ENCODE measurements around the gene SERPINA9.

The SERPINA9 gene

DNA sequence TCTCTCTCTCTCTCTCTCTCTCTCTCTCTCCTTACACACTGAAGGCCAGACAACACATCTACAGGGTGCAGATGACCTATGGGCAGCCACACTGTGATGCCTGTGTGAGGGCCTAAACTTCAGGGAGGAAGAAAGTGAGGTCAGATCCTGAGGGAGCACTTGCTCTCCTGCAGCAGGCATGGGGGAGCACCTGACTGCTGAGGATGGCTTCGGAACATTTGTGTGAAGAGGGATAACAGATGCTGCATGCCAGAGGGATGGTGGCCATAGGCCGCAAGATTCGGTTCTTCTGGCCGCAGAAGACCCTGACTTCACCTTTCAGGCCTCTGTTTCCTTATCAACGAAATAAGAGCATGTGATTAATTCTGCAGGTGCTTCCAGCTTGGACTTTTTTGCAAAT is 11.7 kb downstream of the SERPINA9 start (continued):
- TF ChIP-seq CSRNP3 (CRISPR knock-in tag; IDR thresholded peaks at IDR 0.05) (no peak), CSDC2 (CRISPR knock-in tag; IDR thresholded peaks at IDR 0.05) (no peak), ISL1 (CRISPR knock-in tag; IDR thresholded peaks at IDR 0.05) (no peak)

DNA sequence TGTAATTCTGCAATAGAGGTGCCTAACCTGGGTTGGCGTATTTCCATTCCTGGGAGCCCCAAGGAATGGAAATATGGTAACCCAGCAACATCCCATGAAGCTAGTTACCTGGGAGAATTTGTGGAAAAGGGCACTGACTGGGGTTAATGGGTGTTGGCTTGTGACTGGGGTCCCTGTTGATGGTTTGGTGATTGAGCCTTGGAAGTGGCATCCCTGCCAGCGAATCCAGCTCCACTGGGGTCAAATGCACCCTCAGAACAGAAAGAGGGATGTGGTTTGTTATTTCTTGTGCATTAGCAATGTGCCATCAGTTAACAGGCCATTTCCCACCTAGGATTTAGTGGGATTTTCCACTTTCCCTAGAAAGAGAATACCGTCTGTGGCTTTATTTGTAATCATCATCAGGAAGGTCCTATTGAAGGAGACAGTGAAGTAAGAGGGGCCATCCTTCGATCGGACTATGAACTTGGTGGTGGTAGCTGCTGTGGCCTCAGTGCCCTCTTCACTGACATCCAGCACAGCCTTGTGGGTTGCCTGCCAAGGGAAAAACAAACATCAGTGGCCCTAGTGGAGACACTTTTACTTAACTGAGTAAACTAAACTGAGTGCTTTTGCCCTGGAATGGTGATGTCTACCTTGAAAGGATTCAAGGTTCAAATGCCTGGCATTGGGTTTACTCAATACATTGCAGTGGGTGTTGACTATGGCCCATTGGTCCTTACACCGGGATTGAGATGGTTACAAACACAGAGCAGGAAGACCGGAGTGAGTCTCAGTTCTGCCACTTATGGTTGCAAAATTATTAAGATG is 13.0 kb downstream of the SERPINA9 start:
- ATAC-seq, result no peak
- no peak for TF ChIP-seq TOX (CRISPR knock-in tag; IDR thresholded peaks at IDR 0.05; ENCODE audit: borderline replicate concordance)
- no peak for TF ChIP-seq GLIS3 (CRISPR knock-in tag; IDR thresholded peaks at IDR 0.05)
- TF ChIP-seq, protein P1, sequence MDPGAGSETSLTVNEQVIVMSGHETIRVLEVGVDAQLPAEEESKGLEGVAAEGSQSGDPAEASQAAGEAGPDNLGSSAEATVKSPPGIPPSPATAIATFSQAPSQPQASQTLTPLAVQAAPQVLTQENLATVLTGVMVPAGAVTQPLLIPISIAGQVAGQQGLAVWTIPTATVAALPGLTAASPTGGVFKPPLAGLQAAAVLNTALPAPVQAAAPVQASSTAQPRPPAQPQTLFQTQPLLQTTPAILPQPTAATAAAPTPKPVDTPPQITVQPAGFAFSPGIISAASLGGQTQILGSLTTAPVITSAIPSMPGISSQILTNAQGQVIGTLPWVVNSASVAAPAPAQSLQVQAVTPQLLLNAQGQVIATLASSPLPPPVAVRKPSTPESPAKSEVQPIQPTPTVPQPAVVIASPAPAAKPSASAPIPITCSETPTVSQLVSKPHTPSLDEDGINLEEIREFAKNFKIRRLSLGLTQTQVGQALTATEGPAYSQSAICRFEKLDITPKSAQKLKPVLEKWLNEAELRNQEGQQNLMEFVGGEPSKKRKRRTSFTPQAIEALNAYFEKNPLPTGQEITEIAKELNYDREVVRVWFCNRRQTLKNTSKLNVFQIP (CRISPR knock-in tag; IDR thresholded peaks at IDR 0.05; ENCODE audit: borderline replicate concordance, low read depth), result no peak
- no peak for TF ChIP-seq ZNF70 (CRISPR knock-in tag; IDR thresholded peaks at IDR 0.05)
- TF ChIP-seq CSDC2 (CRISPR knock-in tag; IDR thresholded peaks at IDR 0.05), result no peak
- TF ChIP-seq ZFP30 (CRISPR knock-in tag; IDR thresholded peaks at IDR 0.05), result no peak
- TF ChIP-seq SNAI2 (CRISPR knock-in tag; IDR thresholded peaks at IDR 0.05), result no peak
- no peak for TF ChIP-seq ZNF8 (CRISPR knock-in tag; IDR thresholded peaks at IDR 0.05)
- no peak for TF ChIP-seq ZC3H10 (CRISPR knock-in tag; IDR thresholded peaks at IDR 0.05)
- no peak for TF ChIP-seq BACH2 (CRISPR knock-in tag; IDR thresholded peaks at IDR 0.05; ENCODE audit: borderline replicate concordance)
- TF ChIP-seq ZFP3 (CRISPR knock-in tag; IDR thresholded peaks at IDR 0.05), result no peak
- no peak for TF ChIP-seq PPARA (CRISPR knock-in tag; IDR thresholded peaks at IDR 0.05; ENCODE audit: borderline replicate concordance)
- TF ChIP-seq TCF4 (CRISPR knock-in tag; IDR thresholded peaks at IDR 0.05; ENCODE audit: borderline replicate concordance), result no peak

- TF ChIP-seq ZNF565 (CRISPR knock-in tag; conservative IDR thresholded peaks at IDR 0.05; ENCODE audit: low read depth), result no peak
- TF ChIP-seq CREB5 (CRISPR knock-in tag; IDR thresholded peaks at IDR 0.05; ENCODE audit: low read depth), result no peak
- TF ChIP-seq ESRRG (CRISPR knock-in tag; IDR thresholded peaks at IDR 0.05), result no peak
- no peak for TF ChIP-seq PPARA (CRISPR knock-in tag; IDR thresholded peaks at IDR 0.05; ENCODE audit: borderline replicate concordance)
- TF ChIP-seq ZFP3 (CRISPR knock-in tag; IDR thresholded peaks at IDR 0.05), result no peak
- ATAC-seq, result no peak
Observed at GRCh38 chr14:94462219-94462551, 13.8 kb downstream of the SERPINA9 start.

DNA sequence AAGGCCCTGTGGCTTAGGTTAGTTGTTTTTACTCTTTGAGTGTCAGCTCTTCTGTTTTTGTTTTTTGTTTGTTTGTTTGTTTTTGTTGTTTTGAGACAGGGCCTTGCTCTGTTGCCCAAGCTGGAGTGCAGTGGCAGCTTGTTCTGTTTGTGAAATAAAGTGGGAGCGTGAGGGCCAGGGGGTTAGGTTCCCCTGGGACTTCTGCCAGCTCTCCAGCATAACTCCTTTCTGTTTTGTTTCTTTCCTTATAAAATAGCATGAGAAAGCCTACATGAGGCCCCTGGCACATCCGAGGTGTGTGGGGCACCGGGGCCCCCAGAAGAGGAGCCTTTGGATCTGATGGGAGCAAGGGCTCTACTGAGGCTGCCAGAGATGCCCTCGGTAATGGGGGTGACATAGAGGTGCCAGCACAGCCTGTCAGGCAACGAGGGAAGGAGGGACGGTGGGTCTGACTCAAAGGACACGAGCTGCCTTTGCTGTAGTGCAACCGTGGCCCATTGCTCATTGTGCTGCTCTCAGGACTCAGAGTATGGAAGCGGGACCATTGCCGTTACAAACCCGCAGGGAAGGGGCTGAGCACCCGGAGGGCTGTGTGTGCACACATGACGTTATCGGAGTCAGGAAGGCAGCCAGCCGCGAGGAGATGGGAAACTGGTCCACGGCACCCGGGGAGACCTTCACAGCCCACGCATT is 14.3 kb downstream of the SERPINA9 start:
- ATAC-seq, result no peak
- TF ChIP-seq SNAI2 (CRISPR knock-in tag; IDR thresholded peaks at IDR 0.05) (no peak), ZC3H10 (CRISPR knock-in tag; IDR thresholded peaks at IDR 0.05) (no peak), ARNTL (CRISPR knock-in tag; IDR thresholded peaks at IDR 0.05; ENCODE audit: borderline replicate concordance, low read depth) (no peak), ZFP3 (CRISPR knock-in tag; IDR thresholded peaks at IDR 0.05) (no peak), ISL1 (CRISPR knock-in tag; IDR thresholded peaks at IDR 0.05) (no peak), PPARA (CRISPR knock-in tag; IDR thresholded peaks at IDR 0.05; ENCODE audit: borderline replicate concordance) (no peak), GLIS3 (CRISPR knock-in tag; IDR thresholded peaks at IDR 0.05) (no peak), BACH2 (CRISPR knock-in tag; IDR thresholded peaks at IDR 0.05; ENCODE audit: borderline replicate concordance) (no peak), CSDC2 (CRISPR knock-in tag; IDR thresholded peaks at IDR 0.05) (no peak), RARB (CRISPR knock-in tag; IDR thresholded peaks at IDR 0.05) (no peak), ZFP30 (CRISPR knock-in tag; IDR thresholded peaks at IDR 0.05) (no peak), CREB5 (CRISPR knock-in tag; IDR thresholded peaks at IDR 0.05; ENCODE audit: low read depth) (no peak), ZNF565 (CRISPR knock-in tag; conservative IDR thresholded peaks at IDR 0.05; ENCODE audit: low read depth) (no peak), ESRRG (CRISPR knock-in tag; IDR thresholded peaks at IDR 0.05) (no peak)
- TF ChIP-seq, protein P2, sequence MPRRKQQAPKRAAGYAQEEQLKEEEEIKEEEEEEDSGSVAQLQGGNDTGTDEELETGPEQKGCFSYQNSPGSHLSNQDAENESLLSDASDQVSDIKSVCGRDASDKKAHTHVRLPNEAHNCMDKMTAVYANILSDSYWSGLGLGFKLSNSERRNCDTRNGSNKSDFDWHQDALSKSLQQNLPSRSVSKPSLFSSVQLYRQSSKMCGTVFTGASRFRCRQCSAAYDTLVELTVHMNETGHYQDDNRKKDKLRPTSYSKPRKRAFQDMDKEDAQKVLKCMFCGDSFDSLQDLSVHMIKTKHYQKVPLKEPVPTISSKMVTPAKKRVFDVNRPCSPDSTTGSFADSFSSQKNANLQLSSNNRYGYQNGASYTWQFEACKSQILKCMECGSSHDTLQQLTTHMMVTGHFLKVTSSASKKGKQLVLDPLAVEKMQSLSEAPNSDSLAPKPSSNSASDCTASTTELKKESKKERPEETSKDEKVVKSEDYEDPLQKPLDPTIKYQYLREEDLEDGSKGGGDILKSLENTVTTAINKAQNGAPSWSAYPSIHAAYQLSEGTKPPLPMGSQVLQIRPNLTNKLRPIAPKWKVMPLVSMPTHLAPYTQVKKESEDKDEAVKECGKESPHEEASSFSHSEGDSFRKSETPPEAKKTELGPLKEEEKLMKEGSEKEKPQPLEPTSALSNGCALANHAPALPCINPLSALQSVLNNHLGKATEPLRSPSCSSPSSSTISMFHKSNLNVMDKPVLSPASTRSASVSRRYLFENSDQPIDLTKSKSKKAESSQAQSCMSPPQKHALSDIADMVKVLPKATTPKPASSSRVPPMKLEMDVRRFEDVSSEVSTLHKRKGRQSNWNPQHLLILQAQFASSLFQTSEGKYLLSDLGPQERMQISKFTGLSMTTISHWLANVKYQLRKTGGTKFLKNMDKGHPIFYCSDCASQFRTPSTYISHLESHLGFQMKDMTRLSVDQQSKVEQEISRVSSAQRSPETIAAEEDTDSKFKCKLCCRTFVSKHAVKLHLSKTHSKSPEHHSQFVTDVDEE (CRISPR knock-in tag; IDR thresholded peaks at IDR 0.05), result no peak
- TF ChIP-seq, protein P1 (CRISPR knock-in tag; IDR thresholded peaks at IDR 0.05; ENCODE audit: borderline replicate concordance, low read depth), result no peak
